Endodermal cell (in vitro differentiated cells): ENCODE results near the gene C1orf141. TPM values are rescaled to one million over a fixed set of nuclear protein-coding genes. Genes with fewer than 3 reads are reported as not detected.

ENCODE experiments used
- DNase-seq: peaks from one replicate; pipeline ENCODE4 v3.0.0-alpha.2; 2017
- H3K27ac ChIP-seq: 2 replicates; pipeline ENCODE4 v1.5.1; 2013; ENCODE audit warnings: mild to moderate bottlenecking, low read depth, low read length, moderate library complexity
- H3K27me3 ChIP-seq: 2 replicates; pipeline ENCODE4 v1.6.1; 2013; ENCODE audit warnings: mild to moderate bottlenecking, low read length, moderate library complexity; ENCODE audit not compliant: insufficient read depth, control insufficient read depth, poor library complexity, severe bottlenecking
- H3K36me3 ChIP-seq: 2 replicates; pipeline ENCODE4 v1.7.0; 2013; ENCODE audit warnings: mild to moderate bottlenecking, low read length, moderate library complexity; ENCODE audit not compliant: control insufficient read depth, insufficient read depth
- H3K4me1 ChIP-seq: one replicate; pipeline ENCODE4 v1.7.0; 2013; ENCODE audit warnings: low read length; ENCODE audit not compliant: control insufficient read depth, insufficient read depth
- H3K4me3 ChIP-seq: 2 replicates; pipeline ENCODE4 v1.5.1; 2013; ENCODE audit warnings: mild to moderate bottlenecking, low read length, moderate library complexity
- H3K9ac ChIP-seq: 2 replicates; pipeline ENCODE4 v1.6.1; 2013; ENCODE audit warnings: mild to moderate bottlenecking, low read length, moderate library complexity; ENCODE audit not compliant: poor library complexity, severe bottlenecking; ENCODE audit errors: extremely low read depth
- H3K9me3 ChIP-seq: 2 replicates; pipeline ENCODE4 v1.6.1; 2013; ENCODE audit warnings: mild to moderate bottlenecking, low read length, moderate library complexity; ENCODE audit not compliant: control insufficient read depth
- H3K27ac Mint-ChIP-seq: 2 replicates; pipeline ENCODE4 v1.8.0; 2020; ENCODE audit warnings: mixed read lengths
- H3K27me3 Mint-ChIP-seq: 2 replicates; pipeline ENCODE4 v1.8.0; 2021; ENCODE audit warnings: mild to moderate bottlenecking, mixed read lengths; ENCODE audit not compliant: insufficient read depth
- H3K36me3 Mint-ChIP-seq: 2 replicates; pipeline ENCODE4 v1.8.0; 2020; ENCODE audit warnings: low read depth, mixed read lengths
- H3K4me1 Mint-ChIP-seq: 2 replicates; pipeline ENCODE4 v1.8.0; 2020; ENCODE audit warnings: mixed read lengths
- H3K4me3 Mint-ChIP-seq: 2 replicates; pipeline ENCODE4 v1.8.0; 2020; ENCODE audit warnings: mild to moderate bottlenecking, moderate library complexity, mixed read lengths
- H3K9me3 Mint-ChIP-seq: 2 replicates; pipeline ENCODE4 v1.8.0; 2020; ENCODE audit warnings: mild to moderate bottlenecking, mixed read lengths
- WGBS, 2 experiments: methylation state at CpG; one replicate each; pipeline versions ENCODE4 v1.1.5 to v1.1.7; 2013; ENCODE audit warnings: missing lambda C conversion rate in 2 of 2, mixed read lengths in 1 of 2; ENCODE audit not compliant: insufficient coverage in 1 of 2, insufficient read length in 1 of 2; 5-methylcytosine and 5-hydroxymethylcytosine counted together
- total RNA-seq, 2 donors: library from RNA; stranded (reverse); fragmentation: NEBNext Ultra II Directional in 1 of 2; extraction: Animal tissue kit (Norgen Biotek cat#: 25700) in 1 of 2; gene quantifications; 2 replicates in 1 of 2; 3 replicates in 1 of 2; pipeline ENCODE4 v1.2.1, GENCODE V29; 2021
- TF ChIP-seq, protein P1 (sequence below): fragments of 200-600 bp; sonication (generic); conservative IDR thresholded peaks from 2 replicates; pipeline ENCODE4 v1.5.0; 2021; ENCODE audit warnings: antibody characterized with exemption, mild to moderate bottlenecking

C1orf141 gene
- total RNA-seq, 2 donors from 2014 or later, result not detected

DNA sequence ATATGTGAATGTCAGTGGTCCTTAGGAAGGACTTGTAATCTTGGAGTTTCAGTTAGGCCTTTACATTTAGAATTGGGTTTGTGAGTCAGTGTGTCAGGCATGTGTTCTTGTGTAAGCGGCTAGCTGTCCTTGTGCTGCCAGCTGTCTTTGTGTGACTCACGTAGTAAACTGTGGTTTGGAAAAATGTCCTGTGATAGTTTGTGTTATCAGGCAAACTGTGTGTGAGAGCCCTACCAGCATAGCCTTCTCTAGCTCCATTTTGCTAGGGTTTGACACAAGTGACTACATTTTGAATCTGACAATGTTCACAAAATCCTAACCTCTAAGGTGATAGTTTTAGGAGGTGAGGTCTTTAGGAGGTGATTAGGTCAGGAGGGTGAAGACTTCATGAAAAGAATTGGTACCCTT is 74.0 kb downstream of the C1orf141 start:
- Histone ChIP-seq H3K4me1 (no peaks in the 10 kb centered on the region), H3K27me3 (no peaks in the 10 kb centered on the region), H3K27ac (no peak overlapping the region), H3K36me3 (no peaks in the 10 kb centered on the region), H3K9me3 (no peaks in the 10 kb centered on the region), H3K4me3 (no peak overlapping the region), H3K9ac (no peak overlapping the region)
- H3K4me1 Mint-ChIP-seq, result no peaks in the 10 kb centered on the region
- DNase-seq, result no peak
- 88 to 100% methylated on average over 2 of the region's 2 CpGs for WGBS, 2 experiments
- TF ChIP-seq, protein P1, sequence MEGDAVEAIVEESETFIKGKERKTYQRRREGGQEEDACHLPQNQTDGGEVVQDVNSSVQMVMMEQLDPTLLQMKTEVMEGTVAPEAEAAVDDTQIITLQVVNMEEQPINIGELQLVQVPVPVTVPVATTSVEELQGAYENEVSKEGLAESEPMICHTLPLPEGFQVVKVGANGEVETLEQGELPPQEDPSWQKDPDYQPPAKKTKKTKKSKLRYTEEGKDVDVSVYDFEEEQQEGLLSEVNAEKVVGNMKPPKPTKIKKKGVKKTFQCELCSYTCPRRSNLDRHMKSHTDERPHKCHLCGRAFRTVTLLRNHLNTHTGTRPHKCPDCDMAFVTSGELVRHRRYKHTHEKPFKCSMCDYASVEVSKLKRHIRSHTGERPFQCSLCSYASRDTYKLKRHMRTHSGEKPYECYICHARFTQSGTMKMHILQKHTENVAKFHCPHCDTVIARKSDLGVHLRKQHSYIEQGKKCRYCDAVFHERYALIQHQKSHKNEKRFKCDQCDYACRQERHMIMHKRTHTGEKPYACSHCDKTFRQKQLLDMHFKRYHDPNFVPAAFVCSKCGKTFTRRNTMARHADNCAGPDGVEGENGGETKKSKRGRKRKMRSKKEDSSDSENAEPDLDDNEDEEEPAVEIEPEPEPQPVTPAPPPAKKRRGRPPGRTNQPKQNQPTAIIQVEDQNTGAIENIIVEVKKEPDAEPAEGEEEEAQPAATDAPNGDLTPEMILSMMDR, result no peak
- no peaks in the 10 kb centered on the region for H3K36me3 Mint-ChIP-seq
- H3K27ac Mint-ChIP-seq, result no peak overlapping the region
- H3K4me3 Mint-ChIP-seq, result no peak overlapping the region
- peaks cover 6% of the 10 kb centered on the region for H3K27me3 Mint-ChIP-seq
- H3K9me3 Mint-ChIP-seq, result no peaks in the 10 kb centered on the region

DNA sequence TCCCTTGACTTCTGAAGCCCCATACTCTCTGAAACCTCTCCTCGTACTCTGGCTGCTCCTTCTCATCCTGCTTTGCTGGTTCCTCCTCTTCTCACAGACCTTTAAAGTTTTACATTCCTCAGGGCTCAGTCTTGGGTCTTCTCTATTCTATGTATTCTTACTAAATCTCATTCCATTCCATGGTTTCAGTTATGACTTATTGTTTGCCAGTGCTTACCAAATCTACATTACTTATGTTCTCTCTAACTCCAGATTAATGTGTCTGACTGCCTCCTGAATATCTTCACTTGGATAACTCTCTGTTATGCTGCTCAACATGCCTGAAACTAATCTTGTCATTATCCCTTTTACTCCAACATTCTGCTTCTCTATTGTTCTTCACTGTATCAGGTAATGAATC is 75.4 kb downstream of the C1orf141 start:
- Histone ChIP-seq H3K36me3 (no peaks in the 10 kb centered on the region), H3K27me3 (no peaks in the 10 kb centered on the region), H3K4me3 (no peak overlapping the region), H3K4me1 (no peaks in the 10 kb centered on the region), H3K9ac (no peak overlapping the region), H3K27ac (no peak overlapping the region), H3K9me3 (no peaks in the 10 kb centered on the region)
- no peaks in the 10 kb centered on the region for H3K36me3 Mint-ChIP-seq
- H3K4me1 Mint-ChIP-seq, result peaks cover 5% of the 10 kb centered on the region
- H3K27ac Mint-ChIP-seq, result no peak overlapping the region
- H3K27me3 Mint-ChIP-seq, result peaks cover 6% of the 10 kb centered on the region
- WGBS, 2 experiments, result 83 to 93% methylated on average over 1 of the region's 1 CpG
- H3K9me3 Mint-ChIP-seq, result no peaks in the 10 kb centered on the region
- no peak for DNase-seq
- TF ChIP-seq, protein P1, result no peak
- no peak overlapping the region for H3K4me3 Mint-ChIP-seq

DNA sequence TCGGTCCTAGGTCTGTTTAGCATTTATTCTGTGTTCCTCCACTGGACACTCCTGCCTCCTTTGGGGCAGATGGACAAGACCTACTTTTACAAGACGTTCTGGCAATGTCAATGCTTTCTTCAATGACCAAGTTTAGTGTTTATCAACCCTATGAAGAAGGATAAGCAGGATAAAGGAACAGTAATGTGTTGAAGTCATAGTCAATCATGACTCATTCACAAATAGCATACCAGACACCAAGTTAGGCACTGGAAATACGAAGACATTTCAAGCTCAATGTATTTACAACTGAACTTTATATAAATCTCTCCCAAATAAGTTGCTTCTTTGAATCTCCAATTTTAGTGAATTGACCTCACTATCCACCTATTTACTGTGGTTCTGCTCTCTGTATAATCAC is 76.0 kb downstream of the C1orf141 start:
- Histone ChIP-seq H3K9me3 (no peaks in the 10 kb centered on the region), H3K4me3 (no peak overlapping the region), H3K36me3 (no peaks in the 10 kb centered on the region), H3K27ac (no peak overlapping the region), H3K9ac (no peak overlapping the region), H3K27me3 (no peaks in the 10 kb centered on the region), H3K4me1 (no peaks in the 10 kb centered on the region)
- DNase-seq, result no peak
- H3K27me3 Mint-ChIP-seq, result peaks cover 4% of the 10 kb centered on the region
- no peak overlapping the region for H3K4me3 Mint-ChIP-seq
- 84 to 85% methylated on average over 3 of the region's 3 CpGs for WGBS, 2 experiments
- TF ChIP-seq, protein P1, result no peak
- no peaks in the 10 kb centered on the region for H3K9me3 Mint-ChIP-seq
- H3K36me3 Mint-ChIP-seq, result no peaks in the 10 kb centered on the region
- H3K4me1 Mint-ChIP-seq, result peaks cover 5% of the 10 kb centered on the region
- H3K27ac Mint-ChIP-seq, result no peak overlapping the region
